CD4-positive, CD25-positive, alpha-beta regulatory T cell (primary cell): ENCODE data around the gene CSF1. TPM values are rescaled to one million over a fixed set of nuclear protein-coding genes. Genes with fewer than 3 reads are reported as not detected.

ENCODE experiments used
- ATAC-seq, 2 donors: fragments of 150-1000 bp; cut with Tn5 transposase; one replicate each; pipeline ENCODE4 v1.10.0; 2021; ENCODE audit warnings: low read depth in 2 of 2, moderate number of reproducible peaks in 2 of 2, moderate library complexity in 1 of 2
- DNase-seq, 3 donors: peaks; one replicate each; pipeline versions ENCODE4 v3.0.0 to v3.0.0-alpha.2; 2012 to 2022; ENCODE audit warnings: mixed read lengths in 1 of 3
- H3K27ac ChIP-seq: one replicate; pipeline ENCODE4 v1.7.0; 2013; ENCODE audit warnings: mild to moderate bottlenecking, low read length; ENCODE audit not compliant: insufficient read depth, poor library complexity, severe bottlenecking
- H3K27me3 ChIP-seq: one replicate; pipeline ENCODE4 v1.7.0; 2013; ENCODE audit warnings: low read length; ENCODE audit not compliant: control insufficient read depth, insufficient read depth
- H3K36me3 ChIP-seq: one replicate; pipeline ENCODE4 v1.7.0; 2013; ENCODE audit warnings: mild to moderate bottlenecking, low read length, moderate library complexity; ENCODE audit not compliant: control insufficient read depth, insufficient read depth
- H3K4me1 ChIP-seq: 2 replicates; pipeline ENCODE4 v1.7.0; 2013; ENCODE audit warnings: mild to moderate bottlenecking, low read length; ENCODE audit not compliant: insufficient read depth, control insufficient read depth, poor library complexity, severe bottlenecking
- H3K4me3 ChIP-seq: one replicate; pipeline ENCODE4 v1.7.0; 2013; ENCODE audit warnings: low read depth, mild to moderate bottlenecking, low read length, moderate library complexity
- H3K9me3 ChIP-seq, 2 experiments: 1 replicate in 1 of 2; 2 replicates in 1 of 2; pipeline ENCODE4 v1.7.0; 2013; ENCODE audit warnings: low read length in 2 of 2, mild to moderate bottlenecking in 1 of 2, moderate library complexity in 1 of 2; ENCODE audit not compliant: control insufficient read depth in 2 of 2
- H3K27ac Mint-ChIP-seq, 3 donors: one replicate each; pipeline ENCODE4 v1.8.0; 2020 to 2022; ENCODE audit warnings: mild to moderate bottlenecking in 3 of 3, mixed read lengths in 3 of 3, moderate library complexity in 2 of 3
- H3K27me3 Mint-ChIP-seq: one replicate; pipeline ENCODE4 v1.8.0; 2022; ENCODE audit warnings: mild to moderate bottlenecking, mixed read lengths
- H3K36me3 Mint-ChIP-seq: one replicate; pipeline ENCODE4 v1.8.0; 2020; ENCODE audit warnings: mixed read lengths
- H3K4me1 Mint-ChIP-seq, 4 donors: one replicate each; pipeline ENCODE4 v1.8.0; 2020 to 2022; ENCODE audit warnings: mixed read lengths in 4 of 4, mild to moderate bottlenecking in 1 of 4
- H3K4me3 Mint-ChIP-seq, 4 donors: one replicate each; pipeline ENCODE4 v1.8.0; 2020 to 2022; ENCODE audit warnings: mild to moderate bottlenecking in 4 of 4, mixed read lengths in 4 of 4, moderate library complexity in 3 of 4
- H3K9me3 Mint-ChIP-seq, 7 donors: one replicate each; pipeline ENCODE4 v1.8.0; 2020 to 2022; ENCODE audit warnings: mixed read lengths in 7 of 7, mild to moderate bottlenecking in 3 of 7, moderate library complexity in 2 of 7
- polyA plus RNA-seq, 4 donors: library from polyadenylated mRNA; unstranded; fragments of 300-500 nt; fragmentation: Illumina TruSeq; gene quantifications; one replicate each; pipeline ENCODE4 v1.2.3, GENCODE V29; 2021
- total RNA-seq: library from RNA; stranded (reverse); gene quantifications from one replicate; pipeline ENCODE4 v1.2.3, GENCODE V29; 2022

CSF1 gene
- total and polyA plus RNA-seq, 5 donors from 2014 or later = 12.2 to 28.4 (median 16.5) TPM

DNA sequence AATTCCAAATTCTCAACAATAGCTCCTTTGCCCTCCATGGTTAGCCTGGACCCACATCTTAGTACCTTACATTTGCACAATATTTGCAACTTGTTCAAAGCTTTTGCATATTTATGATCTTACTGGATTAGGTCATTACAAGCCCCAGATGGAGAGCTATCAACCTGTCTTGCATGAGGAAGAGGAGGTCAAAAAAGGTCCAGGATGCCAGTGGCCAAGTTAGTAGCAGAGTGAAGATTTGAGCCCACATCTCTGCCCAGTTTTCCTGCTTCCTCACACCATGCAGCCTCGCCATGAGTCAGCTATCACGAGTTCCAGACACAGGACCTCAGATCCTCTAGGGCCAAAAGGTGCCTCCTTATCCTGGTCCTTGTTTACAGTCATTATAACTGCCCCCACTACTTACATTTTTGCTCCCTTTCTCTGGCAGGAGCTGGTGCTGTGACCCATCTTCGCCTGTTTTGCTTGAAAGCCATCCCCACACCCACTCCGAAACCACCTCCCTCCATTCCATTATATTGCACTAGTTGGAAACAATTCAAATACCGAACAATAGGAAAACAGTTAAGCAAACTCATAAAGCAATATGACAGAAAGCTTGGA lies 68.9 kb downstream of the CSF1 start:
- no peaks in the 10 kb centered on the region for H3K9me3 ChIP-seq
- peak overlapping the region in 1 of 3 donors; percentile 91 for H3K27ac Mint-ChIP-seq

More for the DNA sequence above, 68.9 kb downstream of the CSF1 start:
- no peak overlapping the region for H3K27ac ChIP-seq
- peaks cover 9% of the 10 kb centered on the region for H3K27me3 Mint-ChIP-seq
- H3K4me3 Mint-ChIP-seq = no peak overlapping the region
- peaks cover 5% of the 10 kb centered on the region for H3K4me1 ChIP-seq
- H3K4me1 Mint-ChIP-seq = peaks cover 0 to 6% (median 3%) of the 10 kb centered on the region in 4 donors
- H3K9me3 Mint-ChIP-seq = no peaks in the 10 kb centered on the region
- H3K27me3 ChIP-seq = no peaks in the 10 kb centered on the region
- no peaks in the 10 kb centered on the region for H3K36me3 ChIP-seq
- peaks cover under 1% of the 10 kb centered on the region for H3K36me3 Mint-ChIP-seq
- no peak overlapping the region for H3K4me3 ChIP-seq
- DNase-seq (no peak), ATAC-seq (no peak)

Other genes starting within 250 kb of the CSF1 start
- gene GSTM2, start 242.8 kb upstream of the CSF1 start, total RNA-seq = 36.2 TPM
- gene GSTM2, start 242.8 kb upstream of the CSF1 start, polyA plus RNA-seq = 10 to 100 TPM in 2 of 4 donors, 1 to 10 TPM in 2; 8.0 to 11.9 (median 10.4) TPM
- gene GSTM1, start 223.0 kb upstream of the CSF1 start, total RNA-seq = 18.7 TPM
- gene GSTM1, start 223.0 kb upstream of the CSF1 start, polyA plus RNA-seq = 100 to 1,000 TPM in 1 of 4 donors, 10 to 100 TPM in 2, not detected in 1; 38.8 to 123 (median 53.4) TPM
- not detected for gene GSTM5, start 198.6 kb upstream of the CSF1 start, total RNA-seq
- gene GSTM5, start 198.6 kb upstream of the CSF1 start, polyA plus RNA-seq = not detected
- 5.3 TPM for gene GSTM3, start 169.8 kb upstream of the CSF1 start, total RNA-seq
- 10 to 100 TPM in 3 of 4 donors, 1 to 10 TPM in 1; 3.9 to 50.1 (median 48.7) TPM for gene GSTM3, start 169.8 kb upstream of the CSF1 start, polyA plus RNA-seq
- gene EPS8L3, start 146.9 kb upstream of the CSF1 start, total RNA-seq = not detected
- gene EPS8L3, start 146.9 kb upstream of the CSF1 start, polyA plus RNA-seq = not detected
- gene AHCYL1, start 73.9 kb downstream of the CSF1 start, total RNA-seq = 27.8 TPM
- 10 to 100 TPM; 43.4 to 49.3 (median 46.1) TPM for gene AHCYL1, start 73.9 kb downstream of the CSF1 start, polyA plus RNA-seq
- 83.3 TPM for gene STRIP1, start 123.8 kb downstream of the CSF1 start, total RNA-seq
- gene STRIP1, start 123.8 kb downstream of the CSF1 start, polyA plus RNA-seq = 10 to 100 TPM; 22.5 to 32.3 (median 25.7) TPM
- not detected for gene ALX3, start 159.8 kb downstream of the CSF1 start, total RNA-seq
- not detected for gene ALX3, start 159.8 kb downstream of the CSF1 start, polyA plus RNA-seq
- not detected for gene UBL4B, start 201.6 kb downstream of the CSF1 start, total RNA-seq
- not detected for gene UBL4B, start 201.6 kb downstream of the CSF1 start, polyA plus RNA-seq
- not detected for gene SLC6A17, start 239.6 kb downstream of the CSF1 start, total RNA-seq
- gene SLC6A17, start 239.6 kb downstream of the CSF1 start, polyA plus RNA-seq = not detected